ENCODE results near the gene AGBL5. TPM values are rescaled to one million over a fixed set of nuclear protein-coding genes. Genes with fewer than 3 reads are reported as not detected.

Gene AGBL5
- total and polyA plus RNA-seq, 9 of the 15 experiments (the other 6 are each of a cell fraction or from before 2014, with no cell fraction given) = 3.3 to 52.7 (median 26.2) TPM

GRCh38 chr2:27032495-27033252 lies 18.8 kb upstream of the AGBL5 start, which contains the start of gene TMEM214 (continued):
- TF ChIP-seq ZNF518B (CRISPR knock-in tag; IDR thresholded peaks at IDR 0.05) = no peak
- TF ChIP-seq IRF1 (CRISPR knock-in tag; IDR thresholded peaks at IDR 0.05; ENCODE audit: borderline replicate concordance) = no peak
- TF ChIP-seq, protein P1, sequence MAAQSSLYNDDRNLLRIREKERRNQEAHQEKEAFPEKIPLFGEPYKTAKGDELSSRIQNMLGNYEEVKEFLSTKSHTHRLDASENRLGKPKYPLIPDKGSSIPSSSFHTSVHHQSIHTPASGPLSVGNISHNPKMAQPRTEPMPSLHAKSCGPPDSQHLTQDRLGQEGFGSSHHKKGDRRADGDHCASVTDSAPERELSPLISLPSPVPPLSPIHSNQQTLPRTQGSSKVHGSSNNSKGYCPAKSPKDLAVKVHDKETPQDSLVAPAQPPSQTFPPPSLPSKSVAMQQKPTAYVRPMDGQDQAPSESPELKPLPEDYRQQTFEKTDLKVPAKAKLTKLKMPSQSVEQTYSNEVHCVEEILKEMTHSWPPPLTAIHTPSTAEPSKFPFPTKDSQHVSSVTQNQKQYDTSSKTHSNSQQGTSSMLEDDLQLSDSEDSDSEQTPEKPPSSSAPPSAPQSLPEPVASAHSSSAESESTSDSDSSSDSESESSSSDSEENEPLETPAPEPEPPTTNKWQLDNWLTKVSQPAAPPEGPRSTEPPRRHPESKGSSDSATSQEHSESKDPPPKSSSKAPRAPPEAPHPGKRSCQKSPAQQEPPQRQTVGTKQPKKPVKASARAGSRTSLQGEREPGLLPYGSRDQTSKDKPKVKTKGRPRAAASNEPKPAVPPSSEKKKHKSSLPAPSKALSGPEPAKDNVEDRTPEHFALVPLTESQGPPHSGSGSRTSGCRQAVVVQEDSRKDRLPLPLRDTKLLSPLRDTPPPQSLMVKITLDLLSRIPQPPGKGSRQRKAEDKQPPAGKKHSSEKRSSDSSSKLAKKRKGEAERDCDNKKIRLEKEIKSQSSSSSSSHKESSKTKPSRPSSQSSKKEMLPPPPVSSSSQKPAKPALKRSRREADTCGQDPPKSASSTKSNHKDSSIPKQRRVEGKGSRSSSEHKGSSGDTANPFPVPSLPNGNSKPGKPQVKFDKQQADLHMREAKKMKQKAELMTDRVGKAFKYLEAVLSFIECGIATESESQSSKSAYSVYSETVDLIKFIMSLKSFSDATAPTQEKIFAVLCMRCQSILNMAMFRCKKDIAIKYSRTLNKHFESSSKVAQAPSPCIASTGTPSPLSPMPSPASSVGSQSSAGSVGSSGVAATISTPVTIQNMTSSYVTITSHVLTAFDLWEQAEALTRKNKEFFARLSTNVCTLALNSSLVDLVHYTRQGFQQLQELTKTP (IDR thresholded peaks at IDR 0.05; ENCODE audit: low read depth in 1 of 2, partially characterized antibody in 2 of 2) = peak; percentile 6 to 46
- no peak for TF ChIP-seq ID3 (CRISPR knock-in tag; IDR thresholded peaks at IDR 0.05)
- no peak for TF ChIP-seq ID3 (tag; IDR thresholded peaks at IDR 0.05)
- no peak for TF ChIP-seq KAT8 (IDR thresholded peaks at IDR 0.05; ENCODE audit: low read depth)
- TF ChIP-seq, protein P2, sequence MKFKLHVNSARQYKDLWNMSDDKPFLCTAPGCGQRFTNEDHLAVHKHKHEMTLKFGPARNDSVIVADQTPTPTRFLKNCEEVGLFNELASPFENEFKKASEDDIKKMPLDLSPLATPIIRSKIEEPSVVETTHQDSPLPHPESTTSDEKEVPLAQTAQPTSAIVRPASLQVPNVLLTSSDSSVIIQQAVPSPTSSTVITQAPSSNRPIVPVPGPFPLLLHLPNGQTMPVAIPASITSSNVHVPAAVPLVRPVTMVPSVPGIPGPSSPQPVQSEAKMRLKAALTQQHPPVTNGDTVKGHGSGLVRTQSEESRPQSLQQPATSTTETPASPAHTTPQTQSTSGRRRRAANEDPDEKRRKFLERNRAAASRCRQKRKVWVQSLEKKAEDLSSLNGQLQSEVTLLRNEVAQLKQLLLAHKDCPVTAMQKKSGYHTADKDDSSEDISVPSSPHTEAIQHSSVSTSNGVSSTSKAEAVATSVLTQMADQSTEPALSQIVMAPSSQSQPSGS (CRISPR knock-in tag; IDR thresholded peaks at IDR 0.05) = no peak
- TF ChIP-seq CHD2 (IDR thresholded peaks at IDR 0.05; ENCODE audit: low read depth, low read length) = no peak
- no peak for TF ChIP-seq PHTF2 (CRISPR knock-in tag; IDR thresholded peaks at IDR 0.05)
- TF ChIP-seq TSC22D4 (tag; IDR thresholded peaks at IDR 0.05) = no peak
- TF ChIP-seq PHF20 (IDR thresholded peaks at IDR 0.05; ENCODE audit: partially characterized antibody) = no peak
- TF ChIP-seq ZNF717 (CRISPR knock-in tag; IDR thresholded peaks at IDR 0.05) = no peak
- no peak for TF ChIP-seq GATAD2B (IDR thresholded peaks at IDR 0.05; ENCODE audit: borderline replicate concordance)
- peak; percentile 85 for TF ChIP-seq TAF1 (IDR thresholded peaks at IDR 0.05; ENCODE audit: control insufficient read depth, extremely low read depth, insufficient read depth, low read length, severe bottlenecking)
- TF ChIP-seq ZNF512 (tag; IDR thresholded peaks at IDR 0.05) = no peak
